HCT116 (cell line): ENCODE results near the gene CDK9. TPM values are rescaled to one million over a fixed set of nuclear protein-coding genes. Genes with fewer than 3 reads are reported as not detected.
"Not testable (repeated sequence)": the region's sequence is repeated elsewhere in the genome, so short reads cannot be mapped to it uniquely, and the experiment has no call there.

Experiments used
- ATAC-seq: fragments of 200-7000 bp; cut with Tn5 transposase; 2 replicates; pipeline ENCODE4 v1.9.1; 2020; ENCODE audit warnings: mild to moderate bottlenecking, moderate library complexity
- BruUV-seq: library from RNA; stranded (reverse); fragments of 400-500 nt; replicated peaks from 2 replicates; lab custom pipeline; 2021; lab: Mats Ljungman, UMichigan
- CTCF ChIA-PET: fragments of 300-600 bp; sonication (Branson Sonifier 250); formaldehyde crosslinking; loops from one replicate; lab custom pipeline; 2021; ENCODE audit warnings: antibody characterized with exemption; lab: Charles Lee
- POLR2A ChIA-PET: fragments of 300-600, 350-600 bp; sonication (Branson Sonifier 250); formaldehyde crosslinking; loops from one replicate; lab custom pipeline; 2021; ENCODE audit warnings: antibody characterized with exemption; lab: Charles Lee
- RAD21 ChIA-PET, 2 experiments: fragments of 300-600 bp; sonication (Branson Sonifier 250); formaldehyde crosslinking; loops; one replicate each; lab custom pipeline; 2023; ENCODE audit warnings: low total read pairs in 2 of 2; ENCODE audit not compliant: uncharacterized antibody in 2 of 2, unreplicated experiment in 2 of 2, low non-redundant PET in 1 of 2; lab: Charles Lee
- DNase-seq: peaks from one replicate; pipeline ENCODE4 v3.0.0-alpha.2; 2010; ENCODE audit warnings: low read depth, low spot score
- H2AFZ ChIP-seq: fragments of 200-600 bp; shearing (Covaris generic), sonication (generic); 2 replicates; pipeline ENCODE4 v1.6.1; 2017; ENCODE audit warnings: low read depth, mixed run types, mixed read lengths, antibody characterized with exemption, low read length; ENCODE audit not compliant: poor library complexity, severe bottlenecking
- H3K27ac ChIP-seq: 2 replicates; pipeline ENCODE4 v1.5.1; 2012; ENCODE audit warnings: low read depth, low read length
- H3K27me3 ChIP-seq: fragments of 200-600 bp; sonication (generic); 2 replicates; pipeline ENCODE4 v1.6.1; 2016; ENCODE audit warnings: mixed run types, low read length, mixed read lengths; ENCODE audit not compliant: insufficient read depth
- H3K36me3 ChIP-seq, 2 experiments: fragments of 200-500 bp in 1 of 2; fragments of 200-600 bp in 1 of 2; sonication (Bioruptor generic) in 1 of 2; sonication (generic) in 1 of 2; 2 replicates each; pipeline versions ENCODE4 v1.5.1 to v1.6.1; 2014 to 2016; ENCODE audit warnings: low read length in 2 of 2, inconsistent platforms in 1 of 2, mixed read lengths in 1 of 2, mixed run types in 1 of 2; ENCODE audit not compliant: insufficient read depth in 2 of 2, control insufficient read depth in 1 of 2
- H3K4me1 ChIP-seq, 2 experiments: fragments of 200-600 bp in 1 of 2; sonication (generic) in 1 of 2; 2 replicates each; pipeline versions ENCODE4 v1.5.1 to v1.6.1; 2012 to 2017; ENCODE audit warnings: low read length in 2 of 2, inconsistent platforms in 1 of 2, mild to moderate bottlenecking in 1 of 2, mixed read lengths in 1 of 2, mixed run types in 1 of 2, moderate library complexity in 1 of 2; ENCODE audit not compliant: insufficient read depth in 2 of 2, control insufficient read depth in 1 of 2
- H3K4me2 ChIP-seq: fragments of 200-600 bp; sonication (generic); 2 replicates; pipeline ENCODE4 v1.6.1; 2017; ENCODE audit warnings: mixed run types, low read length, mixed read lengths
- H3K4me3 ChIP-seq, 2 experiments: fragments of 200-600 bp in 1 of 2; sonication (generic) in 1 of 2; replicated peaks in 1 of 2; 2 replicates each; pipeline ENCODE4 v1.5.1; 2011 to 2016; ENCODE audit warnings: low read length in 2 of 2, control low read depth in 1 of 2, low read depth in 1 of 2, mild to moderate bottlenecking in 1 of 2, mixed read lengths in 1 of 2, mixed run types in 1 of 2
- H3K79me2 ChIP-seq: fragments of 200-600 bp; sonication (generic); 2 replicates; pipeline ENCODE4 v1.6.1; 2017; ENCODE audit warnings: mild to moderate bottlenecking, mixed run types, low read length, moderate library complexity, mixed read lengths; ENCODE audit not compliant: insufficient read depth
- H3K9ac ChIP-seq: fragments of 200-600 bp; sonication (generic); 2 replicates; pipeline ENCODE4 v1.6.1; 2016; ENCODE audit warnings: low read length, mixed read lengths
- H3K9me2 ChIP-seq: fragments of 200-600 bp; sonication (generic), shearing (Covaris generic); 2 replicates; pipeline ENCODE4 v1.6.1; 2017; ENCODE audit warnings: mixed run types, mild to moderate bottlenecking, moderate library complexity; ENCODE audit not compliant: insufficient read depth
- H3K9me3 ChIP-seq, 2 experiments: fragments of 200-500 bp in 1 of 2; fragments of 200-600 bp in 1 of 2; sonication (Bioruptor generic) in 1 of 2; sonication (generic) in 1 of 2; 2 replicates each; pipeline ENCODE4 v1.6.1; 2014 to 2017; ENCODE audit warnings: low read length in 2 of 2, mixed read lengths in 2 of 2, inconsistent platforms in 1 of 2, low read depth in 1 of 2, mild to moderate bottlenecking in 1 of 2, mixed run types in 1 of 2, moderate library complexity in 1 of 2; ENCODE audit not compliant: control insufficient read depth in 1 of 2, insufficient read depth in 1 of 2
- H4K20me1 ChIP-seq: fragments of 200-600 bp; sonication (generic), shearing (Covaris generic); 2 replicates; pipeline ENCODE4 v1.6.1; 2017; ENCODE audit warnings: mixed run types, mild to moderate bottlenecking, moderate library complexity; ENCODE audit not compliant: insufficient read depth
- ATF3 ChIP-seq: IDR thresholded peaks from 2 replicates; pipeline ENCODE4 v1.6.1; 2012
- CBX3 ChIP-seq: IDR thresholded peaks from 2 replicates; pipeline ENCODE4 v1.6.1; 2012; ENCODE audit warnings: low read depth
- CEBPB ChIP-seq: IDR thresholded peaks from 2 replicates; pipeline ENCODE4 v1.6.1; 2012; ENCODE audit warnings: low read depth
- CTCF ChIP-seq, 3 experiments: fragments of 200-600 bp in 1 of 3; sonication (generic) in 1 of 3; IDR thresholded peaks in 2 of 3; conservative IDR thresholded peaks in 1 of 3; 2 replicates each; pipeline ENCODE4 v1.5.1; 2012 to 2017; ENCODE audit warnings: low read depth in 2 of 3, low read length in 2 of 3, antibody characterized with exemption in 1 of 3, borderline replicate concordance in 1 of 3, control low read depth in 1 of 3, mild to moderate bottlenecking in 1 of 3, mixed read lengths in 1 of 3, mixed run types in 1 of 3, moderate library complexity in 1 of 3; ENCODE audit not compliant: insufficient read depth in 1 of 3
- EGR1 ChIP-seq: IDR thresholded peaks from 2 replicates; pipeline ENCODE4 v1.6.1; 2012; ENCODE audit warnings: low read depth
- ELF1 ChIP-seq: IDR thresholded peaks from 2 replicates; pipeline ENCODE4 v1.6.1; 2012; ENCODE audit warnings: low read depth, borderline replicate concordance
- EZH2phosphoT487 ChIP-seq: fragments of 200-600 bp; IDR thresholded peaks from 2 replicates; pipeline ENCODE4 v1.6.1; 2018; ENCODE audit warnings: antibody characterized with exemption, borderline replicate concordance
- POLR2A ChIP-seq: IDR thresholded peaks from 2 replicates; pipeline ENCODE4 v1.7.0; 2011; ENCODE audit warnings: borderline replicate concordance; ENCODE audit not compliant: insufficient read depth, insufficient read length; ENCODE audit errors: extremely low read depth
- POLR2AphosphoS5 ChIP-seq: IDR thresholded peaks from 2 replicates; pipeline ENCODE4 v1.6.1; 2011; ENCODE audit warnings: mild to moderate bottlenecking, low read depth, low read length, moderate library complexity
- RAD21 ChIP-seq: IDR thresholded peaks from 2 replicates; pipeline ENCODE4 v1.6.1; 2012; ENCODE audit warnings: low read depth, mild to moderate bottlenecking
- SIN3A ChIP-seq: IDR thresholded peaks from 2 replicates; pipeline ENCODE4 v1.6.1; 2012; ENCODE audit warnings: low read depth
- SP1 ChIP-seq: IDR thresholded peaks from 2 replicates; pipeline ENCODE4 v1.6.1; 2012; ENCODE audit warnings: low read depth
- SRF ChIP-seq: IDR thresholded peaks from 2 replicates; pipeline ENCODE4 v1.6.1; 2012; ENCODE audit warnings: low read depth
- TCF7L2 ChIP-seq: IDR thresholded peaks from 2 replicates; pipeline ENCODE4 v1.7.0; 2011; ENCODE audit warnings: borderline replicate concordance, inconsistent platforms; ENCODE audit not compliant: insufficient read depth, insufficient read length; ENCODE audit errors: extremely low read depth
- YY1 ChIP-seq: IDR thresholded peaks from 2 replicates; pipeline ENCODE4 v1.6.1; 2011; ENCODE audit warnings: low read length, low read depth, moderate library complexity, mild to moderate bottlenecking; ENCODE audit not compliant: insufficient replicate concordance; ENCODE audit errors: extremely low read depth
- ZBTB33 ChIP-seq: IDR thresholded peaks from 2 replicates; pipeline ENCODE4 v1.6.1; 2011; ENCODE audit warnings: mild to moderate bottlenecking, low read length, moderate library complexity; ENCODE audit not compliant: insufficient replicate concordance; ENCODE audit errors: extremely low read depth
- ZFX ChIP-seq: fragments of 450-650 bp; IDR thresholded peaks from 2 replicates; pipeline ENCODE4 v1.6.1; 2017
- ZNF274 ChIP-seq: fragments of 200-500 bp; sonication (Bioruptor generic); IDR thresholded peaks from 2 replicates; pipeline ENCODE4 v1.6.1; 2014; ENCODE audit warnings: mild to moderate bottlenecking, low read depth, low read length, inconsistent platforms
- intact Hi-C: fragments of 100-400 bp; cut with micrococcal nuclease; formaldehyde crosslinking; loops from 2 replicates; pipeline ENCODE4 v1.10.0; 2022
- total RNA-seq: library from RNA; stranded (reverse); gene quantifications from one replicate; pipeline ENCODE4 v1.2.1, GENCODE V29; 2021; ENCODE audit not compliant: unreplicated experiment

CDK9 gene
- total RNA-seq, 1 experiment from 2014 or later: 102 TPM

- DNase-seq, H3K4me2 ChIP-seq, H3K36me3 ChIP-seq, H3K4me1 ChIP-seq, H3K9me2 ChIP-seq, ATAC-seq, H4K20me1 ChIP-seq, RAD21 ChIA-PET, H3K79me2 ChIP-seq, H2AFZ ChIP-seq, BruUV-seq, H3K4me3 ChIP-seq, intact Hi-C loops, H3K27me3 ChIP-seq, H3K9me3 ChIP-seq, H3K9ac ChIP-seq, H3K27ac ChIP-seq: not testable (repeated sequence)
- ChIA-PET POLR2A (interaction anchor here (0.8 kb wide), 1 partner anchor 40 kb away, joined by 4 read pairs; no protein-coding TSS in a partner anchor), CTCF (interaction anchor here (1.1 kb wide), 1 partner anchor 46 kb away, joined by 4 read pairs; the partner anchor contains the start of gene TOR2A)
Measured at GRCh38 chr9:127780909-127781308, 4.9 kb upstream of the CDK9 start.

GRCh38 chr9:127781806-127782205 is 4.0 kb upstream of the CDK9 start:
- no peaks in the 10 kb centered on the region for H3K9me2 ChIP-seq
- H3K4me1 ChIP-seq: peaks cover 5 to 6% of the 10 kb centered on the region in 2 experiments; a peak in 3 of 4 replicates
- no TSS peak for BruUV-seq
- ATAC-seq: no peak
- peaks cover 2% of the 10 kb centered on the region; the same call in 1 of the 2 replicates for H4K20me1 ChIP-seq
- ChIA-PET RAD21 (no interaction called here), POLR2A (no interaction called here), CTCF (interaction anchor here (1.5 kb wide), 1 partner anchor 10 kb away, joined by 5 read pairs; no protein-coding TSS in a partner anchor)
- DNase-seq: no peak
- no peak overlapping the region for H3K27ac ChIP-seq
- H3K36me3 ChIP-seq: no peaks in the 10 kb centered on the region
- no peak overlapping the region for H2AFZ ChIP-seq
- H3K4me3 ChIP-seq: no peak overlapping the region
- no peak overlapping the region for H3K9ac ChIP-seq
- no peaks in the 10 kb centered on the region for H3K27me3 ChIP-seq
- intact Hi-C loops: no loop called here
- H3K9me3 ChIP-seq: no peaks in the 10 kb centered on the region
- H3K79me2 ChIP-seq: peaks cover 9% of the 10 kb centered on the region
- no peak overlapping the region for H3K4me2 ChIP-seq
- TF ChIP-seq CEBPB (no peak), CTCF (IDR thresholded peaks at IDR 0.05 in 2 of 3, conservative IDR thresholded peaks at IDR 0.05 in 1 of 3; ENCODE audit: borderline replicate concordance in 1 of 3, insufficient read depth in 1 of 3, low read depth in 2 of 3, low read length in 2 of 3) (no peak), ATF3 (no peak), ZFX (no peak), ELF1 (no peak), TCF7L2 (no peak), SRF (no peak), POLR2AphosphoS5 (no peak), YY1 (no peak), POLR2A (no peak), SIN3A (no peak), CBX3 (no peak), RAD21 (no peak), EZH2phosphoT487 (no peak), EGR1 (no peak), ZNF274 (no peak), SP1 (no peak), ZBTB33 (no peak)
